ENCODE results near the gene GET4. TPM values are rescaled to one million over a fixed set of nuclear protein-coding genes. Genes with fewer than 3 reads are reported as not detected.

GET4 gene
- total and polyA plus RNA-seq, 4 donors = 19.5 to 34.7 (median 27.3) TPM

GRCh38 chr7:931871-932650 is 55.7 kb downstream of the GET4 start (continued):
- no peak for TF ChIP-seq TAF1 (conservative IDR thresholded peaks at IDR 0.05)
- TF ChIP-seq HNF4A (conservative IDR thresholded peaks at IDR 0.05) = no peak
- TF ChIP-seq NR2F2 (IDR thresholded peaks at IDR 0.05) = no peak
- no peak for TF ChIP-seq JUND (IDR thresholded peaks at IDR 0.05)
- no peak for TF ChIP-seq CTCF (IDR thresholded peaks at IDR 0.05; ENCODE audit: low read depth, low read length, missing input control)

- no peak overlapping the region for H3K4me3 ChIP-seq (ENCODE audit: low read depth in 1 of 3, low read length in 3 of 3)
- no peaks in the 10 kb centered on the region for H3K27me3 ChIP-seq (ENCODE audit: control insufficient read depth in 4 of 4, insufficient read depth in 4 of 4, low read length in 3 of 4)
- H3K4me1 ChIP-seq (ENCODE audit: control insufficient read depth in 4 of 4, insufficient read depth in 4 of 4, low read length in 3 of 4) = no peaks in the 10 kb centered on the region
- no peaks in the 10 kb centered on the region for H3K9me3 ChIP-seq (ENCODE audit: control insufficient read depth in 4 of 4, low read length in 3 of 4)
- TF ChIP-seq JUND (IDR thresholded peaks at IDR 0.05) (no peak), CTCF (IDR thresholded peaks at IDR 0.05; ENCODE audit: low read depth, low read length, missing input control) (no peak), ZBTB33 (IDR thresholded peaks at IDR 0.05) (no peak), EGR1 (IDR thresholded peaks at IDR 0.05; ENCODE audit: low read depth in 2 of 2) (no peak)
- DNase-seq (ENCODE audit: low spot score) = no peak
- no peak overlapping the region for H3K27ac ChIP-seq (ENCODE audit: low read depth in 1 of 2, low read length in 2 of 2)
- no peak overlapping the region for H3K9ac ChIP-seq (ENCODE audit: low read depth in 1 of 2, low read length in 2 of 2)
- WGBS = 96% methylated on average over 11 of the region's 11 CpGs
- no peaks in the 10 kb centered on the region for H3K36me3 ChIP-seq (ENCODE audit: control insufficient read depth in 4 of 4, insufficient read depth in 3 of 4, low read depth in 1 of 4, low read length in 3 of 4)
Observed at GRCh38 chr7:932651-932975, 56.3 kb downstream of the GET4 start.

- 83% methylated on average over 34 of the region's 34 CpGs for WGBS
- H3K9ac ChIP-seq (ENCODE audit: low read depth in 1 of 2, low read length in 2 of 2) = no peak overlapping the region
- H3K27ac ChIP-seq (ENCODE audit: low read depth in 1 of 2, low read length in 2 of 2) = no peak overlapping the region
- H3K4me1 ChIP-seq (ENCODE audit: control insufficient read depth in 4 of 4, insufficient read depth in 4 of 4, low read length in 3 of 4) = no peaks in the 10 kb centered on the region
- H3K9me3 ChIP-seq (ENCODE audit: control insufficient read depth in 4 of 4, low read length in 3 of 4) = no peaks in the 10 kb centered on the region
- no peak overlapping the region for H3K4me3 ChIP-seq (ENCODE audit: low read depth in 1 of 3, low read length in 3 of 3)
- H3K27me3 ChIP-seq (ENCODE audit: control insufficient read depth in 4 of 4, insufficient read depth in 4 of 4, low read length in 3 of 4) = no peaks in the 10 kb centered on the region
- TF ChIP-seq REST (IDR thresholded peaks at IDR 0.05) (no peak), GABPA (IDR thresholded peaks at IDR 0.05 in 1 of 2, conservative IDR thresholded peaks at IDR 0.05 in 1 of 2) (no peak), RXRA (IDR thresholded peaks at IDR 0.05) (no peak), FOXA2 (IDR thresholded peaks at IDR 0.05) (no peak), RAD21 (IDR thresholded peaks at IDR 0.05) (no peak)
- no peaks in the 10 kb centered on the region for H3K36me3 ChIP-seq (ENCODE audit: control insufficient read depth in 4 of 4, insufficient read depth in 3 of 4, low read depth in 1 of 4, low read length in 3 of 4)
- DNase-seq (ENCODE audit: low spot score) = no peak
Observed at GRCh38 chr7:934469-935163, 58.3 kb downstream of the GET4 start.
